KMS-11 (cell line): ENCODE data around the gene XAGE5.
"Not testable (repeated sequence)": the region's sequence is repeated elsewhere in the genome, so short reads cannot be mapped to it uniquely, and the experiment has no call there.

Experiments
- H2AFZ ChIP-seq: fragments of 200-600 bp; sonication (generic); 2 replicates; pipeline ENCODE4 v1.6.1; 2016; ENCODE audit warnings: antibody characterized with exemption, mixed run types, low read depth
- H3K27ac ChIP-seq: fragments of 200-600 bp; sonication (generic); 2 replicates; pipeline ENCODE4 v1.6.1; 2016; ENCODE audit warnings: mild to moderate bottlenecking, mixed run types
- H3K27me3 ChIP-seq: fragments of 200-600 bp; sonication (generic); 2 replicates; pipeline ENCODE4 v1.6.1; 2017; ENCODE audit warnings: mild to moderate bottlenecking, low read depth, mixed run types, moderate library complexity; ENCODE audit not compliant: insufficient read depth
- H3K36me3 ChIP-seq: fragments of 200-600 bp; sonication (generic); 2 replicates; pipeline ENCODE4 v1.6.1; 2017; ENCODE audit warnings: mild to moderate bottlenecking, mixed run types; ENCODE audit not compliant: insufficient read depth
- H3K4me1 ChIP-seq: fragments of 200-600 bp; sonication (generic); 2 replicates; pipeline ENCODE4 v1.6.1; 2016; ENCODE audit warnings: mild to moderate bottlenecking, low read depth, mixed run types; ENCODE audit not compliant: poor library complexity, severe bottlenecking
- H3K4me2 ChIP-seq: fragments of 200-600 bp; sonication (generic); 2 replicates; pipeline ENCODE4 v1.7.0; 2016; ENCODE audit warnings: mild to moderate bottlenecking, mixed run types
- H3K4me3 ChIP-seq: fragments of 200-600 bp; sonication (generic); IDR thresholded peaks from 2 replicates; pipeline ENCODE4 v1.6.1; 2017; ENCODE audit warnings: low read depth, low read length, mixed read lengths; ENCODE audit not compliant: insufficient read depth
- H3K79me2 ChIP-seq: fragments of 200-600 bp; sonication (generic); 2 replicates; pipeline ENCODE4 v1.6.1; 2016; ENCODE audit warnings: low read depth, mixed run types; ENCODE audit not compliant: insufficient read depth
- H3K9ac ChIP-seq: fragments of 200-600 bp; sonication (generic); 2 replicates; pipeline ENCODE4 v1.6.1; 2016; ENCODE audit warnings: mild to moderate bottlenecking, mixed run types
- H4K20me1 ChIP-seq: fragments of 200-600 bp; sonication (generic); 2 replicates; pipeline ENCODE4 v1.6.1; 2016; ENCODE audit warnings: mild to moderate bottlenecking, mixed run types; ENCODE audit not compliant: insufficient read depth
- TF ChIP-seq, protein P1 (sequence below): fragments of 200-600 bp; sonication (generic); conservative IDR thresholded peaks from 2 replicates; pipeline ENCODE4 v1.6.1; 2017; ENCODE audit warnings: low read depth, mild to moderate bottlenecking, antibody characterized with exemption, low read length, moderate library complexity, mixed read lengths

Gene XAGE5, protein sequence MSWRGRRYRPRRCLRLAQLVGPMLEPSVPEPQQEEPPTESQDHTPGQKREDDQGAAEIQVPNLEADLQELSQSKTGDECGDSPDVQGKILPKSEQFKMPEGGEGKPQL

DNA sequence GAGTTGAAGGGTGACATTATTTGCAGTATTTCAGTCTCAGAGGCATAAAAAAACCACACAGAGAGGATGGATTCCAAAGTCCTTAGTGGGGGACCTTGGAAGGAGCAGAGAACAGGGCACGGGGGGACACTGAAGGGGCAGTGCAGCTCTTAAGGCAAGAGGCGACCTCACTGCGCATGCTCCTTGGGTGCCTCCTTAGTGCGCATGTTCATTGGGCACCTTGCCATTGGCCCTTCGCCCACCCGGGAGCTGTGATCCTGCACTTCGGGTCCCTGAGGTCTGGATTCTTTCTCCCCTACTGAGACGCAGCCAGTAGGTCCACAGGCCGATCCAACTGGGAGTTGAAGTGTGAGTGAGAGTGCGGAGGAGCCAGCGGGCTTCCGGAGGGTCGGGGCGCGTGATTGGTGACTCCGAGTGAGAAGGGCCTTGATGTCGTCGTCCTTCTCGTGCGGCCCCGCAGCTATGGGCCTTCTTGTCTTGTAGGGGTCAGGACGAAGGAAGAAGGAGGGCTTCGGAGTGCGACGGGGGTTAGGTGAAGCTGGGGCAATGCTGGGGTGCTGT is at the start of gene XAGE5:
XAGE5 (plus strand) TSS at position 223 of the 561 bp plus-strand sequence. CDS start 1,280 bp downstream, outside the sequence.
- no peaks in the 10 kb centered on the region for H3K27me3 ChIP-seq
- no peak within 1 kb of the TSS for H3K4me3 ChIP-seq
- H3K4me1 ChIP-seq: no peaks in the 10 kb centered on the region
- H3K9ac ChIP-seq: no peak within 1 kb of the TSS
- H3K27ac ChIP-seq: no peak within 1 kb of the TSS
- no peaks in the 10 kb centered on the region for H3K79me2 ChIP-seq
- no peaks in the 10 kb centered on the region for H4K20me1 ChIP-seq
- TF ChIP-seq, protein P1, sequence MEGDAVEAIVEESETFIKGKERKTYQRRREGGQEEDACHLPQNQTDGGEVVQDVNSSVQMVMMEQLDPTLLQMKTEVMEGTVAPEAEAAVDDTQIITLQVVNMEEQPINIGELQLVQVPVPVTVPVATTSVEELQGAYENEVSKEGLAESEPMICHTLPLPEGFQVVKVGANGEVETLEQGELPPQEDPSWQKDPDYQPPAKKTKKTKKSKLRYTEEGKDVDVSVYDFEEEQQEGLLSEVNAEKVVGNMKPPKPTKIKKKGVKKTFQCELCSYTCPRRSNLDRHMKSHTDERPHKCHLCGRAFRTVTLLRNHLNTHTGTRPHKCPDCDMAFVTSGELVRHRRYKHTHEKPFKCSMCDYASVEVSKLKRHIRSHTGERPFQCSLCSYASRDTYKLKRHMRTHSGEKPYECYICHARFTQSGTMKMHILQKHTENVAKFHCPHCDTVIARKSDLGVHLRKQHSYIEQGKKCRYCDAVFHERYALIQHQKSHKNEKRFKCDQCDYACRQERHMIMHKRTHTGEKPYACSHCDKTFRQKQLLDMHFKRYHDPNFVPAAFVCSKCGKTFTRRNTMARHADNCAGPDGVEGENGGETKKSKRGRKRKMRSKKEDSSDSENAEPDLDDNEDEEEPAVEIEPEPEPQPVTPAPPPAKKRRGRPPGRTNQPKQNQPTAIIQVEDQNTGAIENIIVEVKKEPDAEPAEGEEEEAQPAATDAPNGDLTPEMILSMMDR: no peak
- no peak within 1 kb of the TSS for H3K4me2 ChIP-seq
- no peaks in the 10 kb centered on the region for H3K36me3 ChIP-seq
- no peak within 1 kb of the TSS for H2AFZ ChIP-seq

DNA sequence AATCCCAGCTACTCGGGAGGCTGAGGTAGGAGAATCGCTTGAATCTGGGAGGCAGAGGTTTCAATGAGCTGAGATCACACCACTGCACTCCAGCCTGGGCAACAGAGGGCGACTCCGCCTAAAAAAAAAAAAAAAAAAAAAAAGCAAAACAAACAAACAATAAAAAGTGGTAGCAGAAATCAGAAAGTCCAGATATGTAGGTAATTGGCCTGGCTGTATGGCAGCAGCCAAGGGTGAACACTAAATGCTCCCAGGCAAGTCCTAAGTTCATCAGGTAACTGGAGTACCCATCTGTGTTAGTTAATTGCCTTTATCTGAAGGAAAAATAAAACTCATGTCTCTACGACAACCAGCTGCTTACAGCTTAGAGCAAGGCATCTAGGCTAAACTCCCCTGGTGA is 45.1 kb upstream of the XAGE5 start:
- H3K4me1 ChIP-seq, H3K4me3 ChIP-seq, H3K27me3 ChIP-seq, H3K9ac ChIP-seq, H3K36me3 ChIP-seq, H2AFZ ChIP-seq, H3K79me2 ChIP-seq, H3K4me2 ChIP-seq, H3K27ac ChIP-seq, H4K20me1 ChIP-seq: not testable (repeated sequence)

DNA sequence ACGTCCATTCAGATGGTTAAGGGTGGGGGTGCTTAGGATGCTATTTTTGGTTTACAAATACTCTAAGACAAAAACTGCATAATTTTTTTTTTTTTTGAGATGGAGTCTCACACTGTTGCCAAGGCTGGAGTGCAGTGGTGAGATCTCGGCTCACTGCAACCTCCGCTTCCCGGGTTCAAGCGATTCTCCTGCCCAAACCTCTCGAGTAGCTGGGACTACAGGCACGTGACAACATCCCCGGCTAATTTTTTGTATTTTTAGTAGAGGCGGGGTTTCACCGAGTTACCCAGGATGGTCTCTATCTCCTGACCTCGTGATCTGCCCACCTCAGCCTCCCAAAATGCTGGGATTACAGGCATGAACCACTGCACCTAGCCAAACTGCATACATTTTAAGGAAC is 37.6 kb upstream of the XAGE5 start:
- not testable (repeated sequence) for H3K4me3 ChIP-seq, H3K27ac ChIP-seq, H3K4me1 ChIP-seq, H4K20me1 ChIP-seq, H3K79me2 ChIP-seq, H3K9ac ChIP-seq, H2AFZ ChIP-seq, H3K27me3 ChIP-seq, H3K4me2 ChIP-seq, H3K36me3 ChIP-seq

DNA sequence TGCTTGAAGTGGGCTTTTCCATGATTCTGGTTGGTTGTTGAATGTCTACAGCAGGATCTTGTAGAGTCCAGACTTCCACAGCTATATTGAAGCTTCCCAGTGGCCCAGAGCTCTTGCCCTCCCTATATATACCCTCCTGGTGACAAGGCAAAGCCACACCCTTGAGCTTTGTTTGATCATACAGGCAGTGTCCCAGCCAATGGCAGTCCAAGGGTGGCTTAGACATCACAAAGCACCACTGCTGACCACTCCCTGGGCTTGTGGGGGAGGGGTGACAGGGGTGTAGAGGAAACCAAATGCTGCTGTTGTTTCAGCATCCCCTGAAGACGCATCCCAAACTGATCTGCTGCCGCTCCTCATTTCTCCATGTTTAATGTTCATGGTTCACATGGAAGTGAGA is 13.8 kb upstream of the XAGE5 start, which contains the start of gene SPANXN5:
SPANXN5 (minus strand) TSS at position 101 of the 400 bp plus-strand sequence; CDS start at position 22, 79 bp downstream.
- not testable (repeated sequence) for H3K4me2 ChIP-seq, H4K20me1 ChIP-seq, H3K4me3 ChIP-seq, H3K79me2 ChIP-seq, H3K9ac ChIP-seq, H3K4me1 ChIP-seq, H3K36me3 ChIP-seq, H3K27ac ChIP-seq, H2AFZ ChIP-seq, H3K27me3 ChIP-seq

DNA sequence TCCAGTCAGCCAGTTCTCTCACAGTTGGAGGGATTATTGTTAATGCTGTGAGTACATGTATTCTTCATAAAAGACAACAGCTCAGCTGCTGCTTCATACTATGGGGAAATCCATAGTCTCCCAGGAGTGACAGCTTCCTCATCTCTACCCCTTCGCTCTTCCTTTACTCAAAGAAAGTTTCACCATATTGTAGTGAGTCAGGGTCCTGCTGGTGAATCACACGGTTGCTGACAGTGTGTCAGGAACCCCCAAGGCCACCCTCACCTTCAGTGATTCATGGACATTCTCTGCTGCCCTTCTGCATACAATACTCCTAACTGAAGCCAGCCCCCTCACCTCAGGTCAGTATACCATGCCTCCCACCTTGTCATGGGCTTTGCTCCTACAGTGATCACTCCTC is 6.2 kb upstream of the XAGE5 start:
- not testable (repeated sequence) for H3K36me3 ChIP-seq, H3K4me3 ChIP-seq, H2AFZ ChIP-seq, H3K4me2 ChIP-seq, H3K4me1 ChIP-seq, H3K27me3 ChIP-seq, H3K9ac ChIP-seq, H4K20me1 ChIP-seq, H3K79me2 ChIP-seq, H3K27ac ChIP-seq

DNA sequence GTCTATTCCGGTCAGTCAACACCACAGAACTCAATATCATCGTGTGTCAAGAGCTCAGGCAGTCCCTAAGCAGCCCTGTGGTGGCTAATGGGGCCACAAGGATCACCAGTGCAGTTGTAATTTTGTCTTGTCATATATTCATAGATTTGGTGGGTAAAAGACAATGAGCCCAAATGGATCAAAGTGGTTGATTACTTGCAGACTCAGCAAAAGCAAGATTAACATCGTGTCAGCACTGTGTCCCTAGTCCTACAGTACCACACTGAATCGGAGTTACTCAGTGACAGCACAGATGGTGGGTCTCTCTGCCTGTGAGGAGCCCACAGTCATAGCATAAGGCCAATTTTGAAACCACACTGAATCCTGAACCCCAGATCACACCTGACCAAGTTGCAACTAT is 8.7 kb downstream of the XAGE5 start:
- no peaks in the 10 kb centered on the region for H3K4me1 ChIP-seq
- H3K79me2 ChIP-seq: no peaks in the 10 kb centered on the region
- H3K27me3 ChIP-seq: no peaks in the 10 kb centered on the region
- no peak overlapping the region for H3K4me2 ChIP-seq
- no peaks in the 10 kb centered on the region for H3K36me3 ChIP-seq
- no peak overlapping the region for H2AFZ ChIP-seq
- no peak overlapping the region for H3K27ac ChIP-seq
- H4K20me1 ChIP-seq: no peaks in the 10 kb centered on the region
- H3K4me3 ChIP-seq: no peak overlapping the region
- H3K9ac ChIP-seq: no peak overlapping the region
- TF ChIP-seq, protein P1: no peak
